ENCODE data around the gene FARS2. TPM values are rescaled to one million over a fixed set of nuclear protein-coding genes. Genes with fewer than 3 reads are reported as not detected.

The FARS2 gene
- total and polyA plus RNA-seq, 2 donors (not counting 1 experiment from before 2014, with no cell fraction given), result 33.0 to 35.5 TPM

DNA sequence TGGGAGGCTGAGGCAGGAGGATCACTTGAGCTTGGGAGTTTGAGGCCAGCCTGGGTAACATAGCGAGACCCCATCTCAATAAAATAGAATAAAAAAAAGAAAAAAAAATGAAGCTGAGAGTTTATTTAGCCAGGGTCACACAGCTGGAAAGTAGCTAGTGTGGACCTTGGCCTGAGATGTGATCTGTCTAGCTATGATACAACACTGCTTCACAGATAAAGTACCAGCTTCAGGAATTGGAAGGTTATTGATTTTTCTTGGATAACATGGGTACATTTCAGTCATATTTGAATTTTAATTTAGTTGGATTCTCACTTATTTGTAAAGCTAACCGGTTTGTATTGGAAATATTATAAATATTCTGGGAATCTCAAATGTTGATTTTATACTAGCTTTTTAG lies 5.1 kb downstream of the FARS2 start:
- peak overlapping the region; percentile 42 for H3K27ac Mint-ChIP-seq
- POLR2A ChIA-PET, result no interaction called here
- Histone ChIP-seq H3K27me3 (replicated peaks in 1 of 4; ENCODE audit: control extremely low read depth in 1 of 4, control insufficient read depth in 3 of 4, insufficient read depth in 4 of 4, low read length in 3 of 4) (no peaks in the 10 kb centered on the region), H3K27ac (ENCODE audit: low read length in 2 of 2) (no peak overlapping the region), H4K20me1 (ENCODE audit: control insufficient read depth, insufficient read depth, low read length, poor library complexity, severe bottlenecking) (no peaks in the 10 kb centered on the region), H3K9ac (ENCODE audit: low read length) (no peak overlapping the region), H3K4me1 (ENCODE audit: control insufficient read depth in 2 of 2, insufficient read depth in 2 of 2, low read length in 2 of 2) (peaks cover 8 to 14% of the 10 kb centered on the region in 2 donors), H3K4me3 (ENCODE audit: control extremely low read depth in 1 of 5, extremely low read depth in 1 of 5, insufficient read depth in 1 of 5, low read depth in 2 of 5, low read length in 4 of 5) (no peak overlapping the region), H3K4me2 (replicated peaks; ENCODE audit: low read depth, low read length, poor library complexity, severe bottlenecking) (no peak overlapping the region), H3K79me2 (ENCODE audit: control insufficient read depth, insufficient read depth, low read length) (peaks cover 62% of the 10 kb centered on the region), H3K36me3 (replicated peaks in 1 of 2; ENCODE audit: control extremely low read depth in 1 of 2, control insufficient read depth in 1 of 2, extremely low read depth in 1 of 2, insufficient read depth in 2 of 2, low read length in 1 of 2) (peaks cover 0 to 3% of the 10 kb centered on the region in 2 experiments), H3K9me3 (ENCODE audit: control extremely low read depth in 1 of 3, control insufficient read depth in 2 of 3, insufficient read depth in 1 of 3, low read length in 2 of 3) (no peaks in the 10 kb centered on the region), H2AFZ (ENCODE audit: insufficient read depth, low read depth, low read length, poor library complexity, severe bottlenecking) (no peak overlapping the region)
- H3K4me3 Mint-ChIP-seq, result no peak overlapping the region
- no CpG with 5 or more reads among the region's 2 CpGs for WGBS (ENCODE audit: insufficient coverage)
- CTCF ChIA-PET, result interaction anchor here (1.0 to 2.3 kb wide), 3 partner anchors 29 to 123 kb away, joined by 3 to 16 read pairs (median 6); no protein-coding TSS in a partner anchor
- no peaks in the 10 kb centered on the region for H3K9me3 Mint-ChIP-seq (ENCODE audit: insufficient read depth)
- TF ChIP-seq, protein P1, sequence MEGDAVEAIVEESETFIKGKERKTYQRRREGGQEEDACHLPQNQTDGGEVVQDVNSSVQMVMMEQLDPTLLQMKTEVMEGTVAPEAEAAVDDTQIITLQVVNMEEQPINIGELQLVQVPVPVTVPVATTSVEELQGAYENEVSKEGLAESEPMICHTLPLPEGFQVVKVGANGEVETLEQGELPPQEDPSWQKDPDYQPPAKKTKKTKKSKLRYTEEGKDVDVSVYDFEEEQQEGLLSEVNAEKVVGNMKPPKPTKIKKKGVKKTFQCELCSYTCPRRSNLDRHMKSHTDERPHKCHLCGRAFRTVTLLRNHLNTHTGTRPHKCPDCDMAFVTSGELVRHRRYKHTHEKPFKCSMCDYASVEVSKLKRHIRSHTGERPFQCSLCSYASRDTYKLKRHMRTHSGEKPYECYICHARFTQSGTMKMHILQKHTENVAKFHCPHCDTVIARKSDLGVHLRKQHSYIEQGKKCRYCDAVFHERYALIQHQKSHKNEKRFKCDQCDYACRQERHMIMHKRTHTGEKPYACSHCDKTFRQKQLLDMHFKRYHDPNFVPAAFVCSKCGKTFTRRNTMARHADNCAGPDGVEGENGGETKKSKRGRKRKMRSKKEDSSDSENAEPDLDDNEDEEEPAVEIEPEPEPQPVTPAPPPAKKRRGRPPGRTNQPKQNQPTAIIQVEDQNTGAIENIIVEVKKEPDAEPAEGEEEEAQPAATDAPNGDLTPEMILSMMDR (IDR thresholded peaks at IDR 0.05), result no peak
- no peak for TF ChIP-seq EZH2 (IDR thresholded peaks at IDR 0.05; ENCODE audit: borderline replicate concordance, insufficient read depth, low read depth, low read length, poor library complexity, severe bottlenecking)
- no peaks in the 10 kb centered on the region for H3K27me3 Mint-ChIP-seq
- no peak for ATAC-seq (ENCODE audit: low read depth)
- H3K4me1 Mint-ChIP-seq, result peaks cover 15% of the 10 kb centered on the region
- intact Hi-C loops (cut with micrococcal nuclease), result no loop called here
- no peak for DNase-seq

DNA sequence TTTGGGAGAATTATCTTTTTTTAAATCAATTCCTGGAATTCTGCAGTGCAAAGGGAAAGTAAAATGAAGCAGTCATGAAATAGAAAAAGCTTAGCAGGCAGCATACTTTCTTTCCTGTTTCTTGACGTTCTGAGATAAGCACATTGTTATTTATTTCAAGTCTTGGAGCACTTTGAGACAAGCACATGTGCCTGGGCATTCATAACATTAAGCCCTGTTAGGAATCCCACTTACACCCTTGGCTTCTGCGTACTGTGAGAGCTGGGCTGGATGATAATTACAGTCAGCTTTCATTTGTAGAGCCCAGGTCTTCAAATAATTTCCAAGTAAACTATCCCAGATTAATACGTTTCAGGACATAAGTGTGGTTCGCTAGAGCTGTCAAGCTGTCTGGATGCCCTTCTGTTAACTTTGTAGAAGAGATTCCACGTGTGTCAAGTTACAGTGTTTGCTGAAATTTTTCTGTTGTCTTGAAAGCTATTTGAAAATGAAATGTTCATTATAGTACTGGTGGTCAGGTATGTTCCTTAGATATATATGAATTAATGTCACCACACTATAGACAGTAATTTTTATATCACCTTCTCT lies 8.9 kb downstream of the FARS2 start:
- ATAC-seq (ENCODE audit: low read depth) (no peak), DNase-seq (no peak)
- H3K27ac ChIP-seq (ENCODE audit: low read length in 2 of 2), result no peak overlapping the region
- no peaks in the 10 kb centered on the region for H3K4me1 ChIP-seq (ENCODE audit: control insufficient read depth in 2 of 2, insufficient read depth in 2 of 2, low read length in 2 of 2)
- intact Hi-C loops (cut with micrococcal nuclease), result no loop called here
- Mint-ChIP-seq H3K27ac (no peak overlapping the region), H3K27me3 (no peaks in the 10 kb centered on the region), H3K4me3 (no peak overlapping the region), H3K9me3 (ENCODE audit: insufficient read depth) (no peaks in the 10 kb centered on the region), H3K4me1 (peaks cover 23% of the 10 kb centered on the region)
- no peak overlapping the region for H3K9ac ChIP-seq (ENCODE audit: low read length)
- 33% methylated on average over 2 of the region's 5 CpGs for WGBS (ENCODE audit: insufficient coverage)
- H3K4me2 ChIP-seq (replicated peaks; ENCODE audit: low read depth, low read length, poor library complexity, severe bottlenecking), result no peak overlapping the region
- H3K9me3 ChIP-seq (ENCODE audit: control extremely low read depth in 1 of 3, control insufficient read depth in 2 of 3, insufficient read depth in 1 of 3, low read length in 2 of 3), result no peaks in the 10 kb centered on the region
- no peak for TF ChIP-seq EZH2 (IDR thresholded peaks at IDR 0.05; ENCODE audit: borderline replicate concordance, insufficient read depth, low read depth, low read length, poor library complexity, severe bottlenecking)
- H3K4me3 ChIP-seq (ENCODE audit: control extremely low read depth in 1 of 5, extremely low read depth in 1 of 5, insufficient read depth in 1 of 5, low read depth in 2 of 5, low read length in 4 of 5), result no peak overlapping the region
- POLR2A ChIA-PET, result no interaction called here
- H2AFZ ChIP-seq (ENCODE audit: insufficient read depth, low read depth, low read length, poor library complexity, severe bottlenecking), result no peak overlapping the region
- H3K27me3 ChIP-seq (replicated peaks in 1 of 4; ENCODE audit: control extremely low read depth in 1 of 4, control insufficient read depth in 3 of 4, insufficient read depth in 4 of 4, low read length in 3 of 4), result no peaks in the 10 kb centered on the region
- CTCF ChIA-PET, result interaction anchor here (0.7 kb wide), 1 partner anchor 33 kb away, joined by 3 read pairs; no protein-coding TSS in a partner anchor
- no peaks in the 10 kb centered on the region for H4K20me1 ChIP-seq (ENCODE audit: control insufficient read depth, insufficient read depth, low read length, poor library complexity, severe bottlenecking)
- peaks cover 51% of the 10 kb centered on the region for H3K79me2 ChIP-seq (ENCODE audit: control insufficient read depth, insufficient read depth, low read length)
- peaks cover 0 to 6% of the 10 kb centered on the region in 2 experiments for H3K36me3 ChIP-seq (replicated peaks in 1 of 2; ENCODE audit: control extremely low read depth in 1 of 2, control insufficient read depth in 1 of 2, extremely low read depth in 1 of 2, insufficient read depth in 2 of 2, low read length in 1 of 2)
